Myometrial cell (primary cell): ENCODE measurements around the gene ATG16L2. TPM values are rescaled to one million over a fixed set of nuclear protein-coding genes. Genes with fewer than 3 reads are reported as not detected.

ENCODE experiments used
- total RNA-seq: library from RNA; depleted of rRNA; stranded (reverse); fragments of >200 nt; gene quantifications from 2 replicates; pipeline ENCODE4 v1.2.3, GENCODE V29; 2015

ATG16L2 gene
- 12.4 and 12.7 TPM in 2 replicates for total RNA-seq

GRCh38 chr11:72814286-72815109, at the start of gene ATG16L2:
TSS of gene ATG16L2 (plus strand) at chr11:72814411. CDS start at chr11:72814446, 35 bp downstream.

GRCh38 chr11:72793425-72794367, 20.5 kb upstream of the ATG16L2 start, which contains the start of gene STARD10:
TSS of gene STARD10 (minus strand) at chr11:72794047. CDS start at chr11:72781181, 12,866 bp downstream.

Other genes starting within 250 kb of the ATG16L2 start
- 0.18 and 0.86 TPM in 2 replicates for gene PDE2A, start 140.0 kb upstream of the ATG16L2 start, total RNA-seq
- gene ARAP1, start 62.0 kb upstream of the ATG16L2 start, total RNA-seq: 70.7 and 106 TPM in 2 replicates
- gene STARD10, start 20.4 kb upstream of the ATG16L2 start, total RNA-seq: 19.0 and 20.6 TPM in 2 replicates